Measurements from ENCODE around the gene ELAVL4. TPM values are rescaled to one million over a fixed set of nuclear protein-coding genes. Genes with fewer than 3 reads are reported as not detected.

The ELAVL4 gene
- total RNA-seq, 1 donor from 2014 or later = not detected

- peaks cover 3% of the 10 kb centered on the region for H3K9me3 Mint-ChIP-seq (ENCODE audit: unreplicated experiment)
- H3K79me2 ChIP-seq (ENCODE audit: insufficient read depth, low read length) = no peaks in the 10 kb centered on the region
- no peaks in the 10 kb centered on the region for H3K36me3 Mint-ChIP-seq (ENCODE audit: low read depth, unreplicated experiment)
- H3K9ac ChIP-seq (ENCODE audit: low read length) = no peak overlapping the region
- H3K27ac ChIP-seq (ENCODE audit: low read depth, low read length) = no peak overlapping the region
- H2AFZ ChIP-seq (ENCODE audit: low read depth, low read length) = no peak overlapping the region
- TF ChIP-seq, protein P1, sequence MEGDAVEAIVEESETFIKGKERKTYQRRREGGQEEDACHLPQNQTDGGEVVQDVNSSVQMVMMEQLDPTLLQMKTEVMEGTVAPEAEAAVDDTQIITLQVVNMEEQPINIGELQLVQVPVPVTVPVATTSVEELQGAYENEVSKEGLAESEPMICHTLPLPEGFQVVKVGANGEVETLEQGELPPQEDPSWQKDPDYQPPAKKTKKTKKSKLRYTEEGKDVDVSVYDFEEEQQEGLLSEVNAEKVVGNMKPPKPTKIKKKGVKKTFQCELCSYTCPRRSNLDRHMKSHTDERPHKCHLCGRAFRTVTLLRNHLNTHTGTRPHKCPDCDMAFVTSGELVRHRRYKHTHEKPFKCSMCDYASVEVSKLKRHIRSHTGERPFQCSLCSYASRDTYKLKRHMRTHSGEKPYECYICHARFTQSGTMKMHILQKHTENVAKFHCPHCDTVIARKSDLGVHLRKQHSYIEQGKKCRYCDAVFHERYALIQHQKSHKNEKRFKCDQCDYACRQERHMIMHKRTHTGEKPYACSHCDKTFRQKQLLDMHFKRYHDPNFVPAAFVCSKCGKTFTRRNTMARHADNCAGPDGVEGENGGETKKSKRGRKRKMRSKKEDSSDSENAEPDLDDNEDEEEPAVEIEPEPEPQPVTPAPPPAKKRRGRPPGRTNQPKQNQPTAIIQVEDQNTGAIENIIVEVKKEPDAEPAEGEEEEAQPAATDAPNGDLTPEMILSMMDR (IDR thresholded peaks at IDR 0.05; ENCODE audit: insufficient read depth, low read depth, low read length) = no peak
- TF ChIP-seq EZH2 (IDR thresholded peaks at IDR 0.05; ENCODE audit: insufficient read depth, low read length) = no peak
- no peaks in the 10 kb centered on the region for H3K27me3 Mint-ChIP-seq (ENCODE audit: low read depth, unreplicated experiment)
- FAIRE-seq = no peak
- no peaks in the 10 kb centered on the region for H3K27me3 ChIP-seq (ENCODE audit: insufficient read depth, low read length)
- H3K4me3 Mint-ChIP-seq (ENCODE audit: unreplicated experiment) = no peak overlapping the region
- no peak overlapping the region for H3K27ac Mint-ChIP-seq (ENCODE audit: unreplicated experiment)
- H3K4me1 ChIP-seq (ENCODE audit: insufficient read depth, low read length) = no peaks in the 10 kb centered on the region
- H3K4me3 ChIP-seq (ENCODE audit: insufficient read depth, low read depth, low read length) = no peak overlapping the region
- no peak for DNase-seq (ENCODE audit: low read depth)
- no peaks in the 10 kb centered on the region for H4K20me1 ChIP-seq (ENCODE audit: insufficient read depth, low read length)
- H3K4me2 ChIP-seq (ENCODE audit: low read length) = no peak overlapping the region
- H3K36me3 ChIP-seq (ENCODE audit: insufficient read depth, low read length) = no peaks in the 10 kb centered on the region
- peaks cover 2% of the 10 kb centered on the region for H3K4me1 Mint-ChIP-seq (ENCODE audit: low read depth, unreplicated experiment)
- no peaks in the 10 kb centered on the region for H3K9me3 ChIP-seq (ENCODE audit: insufficient read depth, low read depth, low read length)
Measured at GRCh38 chr1:50213505-50213904, 104.8 kb downstream of the ELAVL4 start.

DNA sequence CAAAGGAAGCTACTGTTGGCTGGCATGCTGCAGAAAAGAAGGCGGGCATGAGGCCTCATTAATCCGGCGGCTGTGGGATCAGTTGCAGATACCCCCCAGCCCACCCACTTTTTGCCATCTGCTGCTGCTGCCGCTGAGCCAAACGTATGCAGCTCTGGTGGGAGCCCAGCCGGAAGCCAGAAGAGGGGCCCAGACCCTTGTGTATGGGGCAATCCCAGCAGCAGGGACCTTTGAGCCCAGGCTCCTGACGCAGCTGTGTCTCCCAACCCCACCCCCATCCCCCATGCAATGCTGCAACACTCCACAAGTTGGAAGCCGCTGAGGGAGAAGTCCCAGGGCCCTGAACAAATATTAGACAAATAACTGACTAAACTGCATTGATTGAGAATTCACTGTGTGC lies 106.0 kb downstream of the ELAVL4 start:
- H3K9me3 ChIP-seq (ENCODE audit: insufficient read depth, low read depth, low read length) = no peaks in the 10 kb centered on the region
- H3K27me3 ChIP-seq (ENCODE audit: insufficient read depth, low read length) = no peaks in the 10 kb centered on the region
- H3K4me3 ChIP-seq (ENCODE audit: insufficient read depth, low read depth, low read length) = no peak overlapping the region
- peaks cover 3% of the 10 kb centered on the region for H3K9me3 Mint-ChIP-seq (ENCODE audit: unreplicated experiment)
- no peak overlapping the region for H2AFZ ChIP-seq (ENCODE audit: low read depth, low read length)
- FAIRE-seq (no peak), DNase-seq (ENCODE audit: low read depth) (no peak)
- no peak overlapping the region for H3K9ac ChIP-seq (ENCODE audit: low read length)
- no peak overlapping the region for H3K27ac ChIP-seq (ENCODE audit: low read depth, low read length)
- TF ChIP-seq, protein P1 (IDR thresholded peaks at IDR 0.05; ENCODE audit: insufficient read depth, low read depth, low read length) = no peak
- no peak for TF ChIP-seq EZH2 (IDR thresholded peaks at IDR 0.05; ENCODE audit: insufficient read depth, low read length)
- H3K4me3 Mint-ChIP-seq (ENCODE audit: unreplicated experiment) = no peak overlapping the region
- no peaks in the 10 kb centered on the region for H3K36me3 ChIP-seq (ENCODE audit: insufficient read depth, low read length)
- no peaks in the 10 kb centered on the region for H3K4me1 ChIP-seq (ENCODE audit: insufficient read depth, low read length)
- no peak overlapping the region for H3K27ac Mint-ChIP-seq (ENCODE audit: unreplicated experiment)
- no peaks in the 10 kb centered on the region for H3K36me3 Mint-ChIP-seq (ENCODE audit: low read depth, unreplicated experiment)
- H3K4me2 ChIP-seq (ENCODE audit: low read length) = no peak overlapping the region
- no peaks in the 10 kb centered on the region for H3K4me1 Mint-ChIP-seq (ENCODE audit: low read depth, unreplicated experiment)
- H3K27me3 Mint-ChIP-seq (ENCODE audit: low read depth, unreplicated experiment) = no peaks in the 10 kb centered on the region
- no peaks in the 10 kb centered on the region for H3K79me2 ChIP-seq (ENCODE audit: insufficient read depth, low read length)
- H4K20me1 ChIP-seq (ENCODE audit: insufficient read depth, low read length) = no peaks in the 10 kb centered on the region

- no peaks in the 10 kb centered on the region for H3K36me3 ChIP-seq (ENCODE audit: insufficient read depth, low read length)
- H4K20me1 ChIP-seq (ENCODE audit: insufficient read depth, low read length) = no peaks in the 10 kb centered on the region
- H3K4me1 Mint-ChIP-seq (ENCODE audit: low read depth, unreplicated experiment) = no peaks in the 10 kb centered on the region
- H3K4me2 ChIP-seq (ENCODE audit: low read length) = no peak overlapping the region
- no peaks in the 10 kb centered on the region for H3K36me3 Mint-ChIP-seq (ENCODE audit: low read depth, unreplicated experiment)
- no peaks in the 10 kb centered on the region for H3K27me3 ChIP-seq (ENCODE audit: insufficient read depth, low read length)
- no peak for DNase-seq (ENCODE audit: low read depth)
- H3K4me3 ChIP-seq (ENCODE audit: insufficient read depth, low read depth, low read length) = no peak overlapping the region
- H3K4me1 ChIP-seq (ENCODE audit: insufficient read depth, low read length) = no peaks in the 10 kb centered on the region
- H3K27ac ChIP-seq (ENCODE audit: low read depth, low read length) = no peak overlapping the region
- H3K79me2 ChIP-seq (ENCODE audit: insufficient read depth, low read length) = no peaks in the 10 kb centered on the region
- no peak for FAIRE-seq
- no peaks in the 10 kb centered on the region for H3K9me3 ChIP-seq (ENCODE audit: insufficient read depth, low read depth, low read length)
- H3K4me3 Mint-ChIP-seq (ENCODE audit: unreplicated experiment) = no peak overlapping the region
- no peak for TF ChIP-seq EZH2 (IDR thresholded peaks at IDR 0.05; ENCODE audit: insufficient read depth, low read length)
- TF ChIP-seq, protein P1 (IDR thresholded peaks at IDR 0.05; ENCODE audit: insufficient read depth, low read depth, low read length) = no peak
- no peak overlapping the region for H3K27ac Mint-ChIP-seq (ENCODE audit: unreplicated experiment)
- no peak overlapping the region for H3K9ac ChIP-seq (ENCODE audit: low read length)
- no peak overlapping the region for H2AFZ ChIP-seq (ENCODE audit: low read depth, low read length)
- no peaks in the 10 kb centered on the region for H3K27me3 Mint-ChIP-seq (ENCODE audit: low read depth, unreplicated experiment)
- H3K9me3 Mint-ChIP-seq (ENCODE audit: unreplicated experiment) = no peaks in the 10 kb centered on the region
Measured at GRCh38 chr1:50218344-50219120, 109.8 kb downstream of the ELAVL4 start.
